Cardiac fibroblast (primary cell): ENCODE data around the gene LGALS1.
"Not testable (repeated sequence)": the region's sequence is repeated elsewhere in the genome, so short reads cannot be mapped to it uniquely, and the experiment has no call there.

Source experiments
- DNase-seq, 2 donors: peaks; one replicate each; pipeline versions ENCODE4 v3.0.0 to v3.0.0-alpha.2; 2010; ENCODE audit warnings: low read depth in 2 of 2
- H3K4me3 ChIP-seq, 2 donors: replicated peaks in 1 of 2; 1 replicate in 1 of 2; 2 replicates in 1 of 2; pipeline ENCODE4 v1.5.1; 2011; ENCODE audit warnings: low read depth in 2 of 2, low read length in 2 of 2, mild to moderate bottlenecking in 2 of 2, moderate library complexity in 1 of 2
- CTCF ChIP-seq: IDR thresholded peaks from one replicate; pipeline ENCODE4 v1.5.1; 2011; ENCODE audit warnings: low read depth, mild to moderate bottlenecking, low read length, inconsistent platforms

Gene LGALS1

GRCh38 chr22:37692627-37693285, 17.3 kb downstream of the LGALS1 start:
- no peak overlapping the region for H3K4me3 ChIP-seq
- no peak for DNase-seq
- TF ChIP-seq CTCF = no peak

- DNase-seq, H3K4me3 ChIP-seq: not testable (repeated sequence)
Measured at GRCh38 chr22:37694131-37694530, 18.7 kb downstream of the LGALS1 start.

- not testable (repeated sequence) for DNase-seq
- H3K4me3 ChIP-seq = peak overlapping the region in 1 of 2 donors; percentile 33
Measured at GRCh38 chr22:37696260-37696656, 20.8 kb downstream of the LGALS1 start.

- H3K4me3 ChIP-seq = peak within 1 kb of the TSS in 1 of 2 donors; percentile 47
- DNase-seq = peak; percentile 93 to 96
- TF ChIP-seq CTCF = peak; percentile 32
Measured at GRCh38 chr22:37696657-37697537, 21.5 kb downstream of the LGALS1 start, which contains the start of gene TRIOBP. Gene TRIOBP (plus strand): TSS chr22:37697048. CDS start chr22:37701366, 4,318 bp downstream.

GRCh38 chr22:37697538-37697835, 22.1 kb downstream of the LGALS1 start:
- peak overlapping the region in 1 of 2 donors; percentile 47 for H3K4me3 ChIP-seq
- DNase-seq = no peak
- no peak for TF ChIP-seq CTCF

- DNase-seq = peak; percentile 22 to 54
- H3K4me3 ChIP-seq = no peak overlapping the region
- no peak for TF ChIP-seq CTCF
Measured at GRCh38 chr22:37701141-37701786, 25.8 kb downstream of the LGALS1 start.

GRCh38 chr22:37703906-37704305, 28.5 kb downstream of the LGALS1 start:
- no peak overlapping the region for H3K4me3 ChIP-seq
- DNase-seq = peak in 1 of 2 donors; percentile 13
- TF ChIP-seq CTCF = no peak
